Caco-2 (cell line): ENCODE results near the gene ZNF438. TPM values are rescaled to one million over a fixed set of nuclear protein-coding genes. Genes with fewer than 3 reads are reported as not detected.

Experiments
- BruUV-seq: library from RNA; stranded (reverse); fragments of 400-500 nt; replicated peaks from 2 replicates; lab custom pipeline; 2021; lab: Mats Ljungman, UMichigan
- CTCF ChIA-PET: fragments of 300-600 bp; sonication (Branson Sonifier 250); formaldehyde crosslinking; loops from one replicate; lab custom pipeline; 2022; ENCODE audit warnings: antibody characterized with exemption; lab: Charles Lee
- POLR2A ChIA-PET: fragments of 300-600 bp; sonication (Branson Sonifier 250); formaldehyde crosslinking; loops from one replicate; lab custom pipeline; 2022; ENCODE audit warnings: antibody characterized with exemption; lab: Charles Lee
- DNase-seq, 2 experiments: peaks; one replicate each; pipeline versions ENCODE4 v3.0.0 to v3.0.0-alpha.2; 2020 to 2022
- H3K27me3 ChIP-seq: replicated peaks from 2 replicates; pipeline ENCODE4 v1.6.0; 2011; ENCODE audit warnings: low read length; ENCODE audit not compliant: control insufficient read depth, insufficient read depth
- H3K36me3 ChIP-seq: 2 replicates; pipeline ENCODE4 v1.5.1; 2011; ENCODE audit warnings: low read length; ENCODE audit not compliant: control insufficient read depth, insufficient read depth
- H3K4me1 ChIP-seq: fragments of 250-450 bp; sonication (Bioruptor Pico); 2 replicates; pipeline ENCODE4 v1.5.1; 2020; ENCODE audit warnings: mild to moderate bottlenecking
- H3K4me3 ChIP-seq: 2 replicates; pipeline ENCODE4 v1.5.1; 2011; ENCODE audit warnings: low read depth, mild to moderate bottlenecking, control low read depth, low read length
- H3K9me3 ChIP-seq: fragments of 250-450 bp; sonication (Bioruptor Pico); 2 replicates; pipeline ENCODE4 v1.5.1; 2020; ENCODE audit warnings: mild to moderate bottlenecking, moderate library complexity
- H3K27ac Mint-ChIP-seq: one replicate; pipeline ENCODE4 v1.8.0; 2022; ENCODE audit warnings: mixed read lengths; ENCODE audit not compliant: unreplicated experiment
- H3K27me3 Mint-ChIP-seq: one replicate; pipeline ENCODE4 v1.8.0; 2022; ENCODE audit warnings: mixed read lengths; ENCODE audit not compliant: insufficient read depth, unreplicated experiment
- H3K36me3 Mint-ChIP-seq: one replicate; pipeline ENCODE4 v1.8.0; 2022; ENCODE audit warnings: mild to moderate bottlenecking, mixed read lengths; ENCODE audit not compliant: insufficient read depth, unreplicated experiment
- H3K4me1 Mint-ChIP-seq: one replicate; pipeline ENCODE4 v1.8.0; 2022; ENCODE audit warnings: low read depth, mixed read lengths; ENCODE audit not compliant: unreplicated experiment
- H3K4me3 Mint-ChIP-seq: one replicate; pipeline ENCODE4 v1.8.0; 2022; ENCODE audit warnings: mild to moderate bottlenecking, moderate library complexity, mixed read lengths; ENCODE audit not compliant: unreplicated experiment
- H3K9me3 Mint-ChIP-seq: one replicate; pipeline ENCODE4 v1.8.0; 2022; ENCODE audit warnings: mixed read lengths; ENCODE audit not compliant: unreplicated experiment
- CTCF ChIP-seq, 2 experiments: fragments of 200-600 bp in 1 of 2; IDR thresholded peaks; 1 replicate in 1 of 2; 2 replicates in 1 of 2; pipeline versions ENCODE4 v1.5.1 to v1.8.0; 2011 to 2022; ENCODE audit warnings: antibody characterized with exemption in 1 of 2, control low read depth in 1 of 2, inconsistent platforms in 1 of 2, low read depth in 1 of 2, low read length in 1 of 2, mild to moderate bottlenecking in 1 of 2, moderate library complexity in 1 of 2; ENCODE audit not compliant: insufficient read depth in 1 of 2, severe bottlenecking in 1 of 2, unreplicated experiment in 1 of 2
- intact Hi-C: fragments of 100-400 bp; cut with micrococcal nuclease; formaldehyde crosslinking; loops from one replicate; pipeline ENCODE4 v1.10.0; 2022; ENCODE audit not compliant: unreplicated experiment
- total RNA-seq: library from RNA; stranded (reverse); gene quantifications from 2 replicates; pipeline ENCODE4 v1.2.3, GENCODE V29; 2022

Gene ZNF438
- total RNA-seq, 1 experiment from 2014 or later = 1.00 TPM

- Mint-ChIP-seq H3K27me3 (no peaks in the 10 kb centered on the region), H3K9me3 (no peaks in the 10 kb centered on the region), H3K27ac (no peak overlapping the region), H3K36me3 (no peaks in the 10 kb centered on the region), H3K4me1 (no peaks in the 10 kb centered on the region), H3K4me3 (no peak overlapping the region)
- Histone ChIP-seq H3K9me3 (no peaks in the 10 kb centered on the region), H3K27me3 (no peaks in the 10 kb centered on the region), H3K4me3 (no peak overlapping the region), H3K36me3 (no peaks in the 10 kb centered on the region), H3K4me1 (no peaks in the 10 kb centered on the region)
- no peak for TF ChIP-seq CTCF (IDR thresholded peaks at IDR 0.05; ENCODE audit: insufficient read depth in 1 of 2, low read depth in 1 of 2, low read length in 1 of 2, severe bottlenecking in 1 of 2, unreplicated experiment in 1 of 2)
- DNase-seq = no peak
- intact Hi-C loops = no loop called here
- CTCF ChIA-PET = no interaction called here
- POLR2A ChIA-PET = no interaction called here
- BruUV-seq = no TSS peak
These were observed 206.2 kb downstream of the ZNF438 start for GRCh38 chr10:30825495-30825894.

GRCh38 chr10:30825022-30825421 lies 206.6 kb downstream of the ZNF438 start:
- no peaks in the 10 kb centered on the region for H3K36me3 ChIP-seq
- Mint-ChIP-seq H3K36me3 (no peaks in the 10 kb centered on the region), H3K27me3 (no peaks in the 10 kb centered on the region), H3K9me3 (no peaks in the 10 kb centered on the region), H3K4me1 (no peaks in the 10 kb centered on the region), H3K4me3 (no peak overlapping the region), H3K27ac (no peak overlapping the region)
- TF ChIP-seq CTCF (IDR thresholded peaks at IDR 0.05; ENCODE audit: insufficient read depth in 1 of 2, low read depth in 1 of 2, low read length in 1 of 2, severe bottlenecking in 1 of 2, unreplicated experiment in 1 of 2) = no peak
- no peak for DNase-seq
- ChIA-PET POLR2A (no interaction called here), CTCF (no interaction called here)
- no peak overlapping the region for H3K4me3 ChIP-seq
- no TSS peak for BruUV-seq
- no peaks in the 10 kb centered on the region for H3K4me1 ChIP-seq
- no peaks in the 10 kb centered on the region for H3K9me3 ChIP-seq
- intact Hi-C loops = no loop called here
- H3K27me3 ChIP-seq = no peaks in the 10 kb centered on the region

GRCh38 chr10:30823651-30824050 lies 208.0 kb downstream of the ZNF438 start:
- BruUV-seq = no TSS peak
- H3K27me3 ChIP-seq = no peaks in the 10 kb centered on the region
- H3K4me3 ChIP-seq = no peak overlapping the region
- H3K4me3 Mint-ChIP-seq = no peak overlapping the region
- TF ChIP-seq CTCF (IDR thresholded peaks at IDR 0.05; ENCODE audit: insufficient read depth in 1 of 2, low read depth in 1 of 2, low read length in 1 of 2, severe bottlenecking in 1 of 2, unreplicated experiment in 1 of 2) = no peak
- no peaks in the 10 kb centered on the region for H3K9me3 Mint-ChIP-seq
- intact Hi-C loops = no loop called here
- H3K27me3 Mint-ChIP-seq = no peaks in the 10 kb centered on the region
- H3K4me1 ChIP-seq = no peaks in the 10 kb centered on the region
- no peaks in the 10 kb centered on the region for H3K36me3 ChIP-seq
- H3K36me3 Mint-ChIP-seq = no peaks in the 10 kb centered on the region
- no peak overlapping the region for H3K27ac Mint-ChIP-seq
- CTCF ChIA-PET = no interaction called here
- POLR2A ChIA-PET = no interaction called here
- DNase-seq = no peak
- H3K9me3 ChIP-seq = no peaks in the 10 kb centered on the region
- H3K4me1 Mint-ChIP-seq = no peaks in the 10 kb centered on the region
